ENCODE results near the gene ANKRD33B. TPM values are rescaled to one million over a fixed set of nuclear protein-coding genes. Genes with fewer than 3 reads are reported as not detected.

ANKRD33B gene
- total and polyA plus RNA-seq, 2 of the 8 experiments (the other 6 are each of a cell fraction or from before 2014, with no cell fraction given) = 6.9 to 20.6 TPM

GRCh38 chr5:10699987-10700386 lies 136.1 kb downstream of the ANKRD33B start:
- TF ChIP-seq KDM4A (IDR thresholded peaks at IDR 0.05; ENCODE audit: low read depth, low read length, severe bottlenecking) (no peak), ZNF274 (IDR thresholded peaks at IDR 0.05; ENCODE audit: borderline replicate concordance, extremely low read depth, low read length) (no peak)
- H4K20me1 ChIP-seq (replicated peaks in 1 of 2; ENCODE audit: control insufficient read depth in 1 of 2, insufficient read depth in 2 of 2, low read length in 2 of 2) = peaks cover 1 to 2% of the 10 kb centered on the region in 2 experiments
- no peak overlapping the region for H3K4me3 ChIP-seq (ENCODE audit: extremely low read depth in 1 of 4, insufficient read depth in 2 of 4, low read depth in 3 of 4, low read length in 4 of 4)
- no peak overlapping the region for H2AK5ac ChIP-seq (ENCODE audit: low read depth, low read length)
- no peak overlapping the region for H3K23ac ChIP-seq (ENCODE audit: insufficient read length)
- H4K8ac ChIP-seq (ENCODE audit: extremely low read depth, insufficient read depth, low read length) = no peak overlapping the region
- H2BK20ac ChIP-seq (ENCODE audit: low read length) = no peak overlapping the region
- H2BK5ac ChIP-seq (ENCODE audit: low read depth, low read length) = no peak overlapping the region
- H3K14ac ChIP-seq (ENCODE audit: insufficient read length) = no peak overlapping the region
- no peaks in the 10 kb centered on the region for H3K79me2 ChIP-seq (ENCODE audit: control insufficient read depth in 1 of 2, insufficient read depth in 2 of 2, low read length in 2 of 2)
- H3K4me2 ChIP-seq (ENCODE audit: insufficient read depth in 1 of 2, low read depth in 2 of 2, low read length in 2 of 2) = peak overlapping the region in 1 of 2 experiments; percentile 23; a peak in 1 of 4 replicates
- no peak overlapping the region for H4K5ac ChIP-seq (ENCODE audit: insufficient read length, low read depth, low read length)
- H3K4ac ChIP-seq (replicated peaks; ENCODE audit: insufficient read length, low read depth, low read length) = no peak overlapping the region
- H3K23me2 ChIP-seq (ENCODE audit: low read depth, low read length) = no peaks in the 10 kb centered on the region
- peaks cover 2% of the 10 kb centered on the region; the same call in 1 of the 2 replicates for H3K79me1 ChIP-seq (ENCODE audit: low read depth, low read length)
- no peak overlapping the region for H2AFZ ChIP-seq (ENCODE audit: low read length)
- POLR2A ChIA-PET (ENCODE audit: partially characterized antibody) = interaction anchor here (0.6 to 1.4 kb wide), 2 partner anchors 10 to 165 kb away, joined by 4 to 6 read pairs; no protein-coding TSS in a partner anchor
- no peaks in the 10 kb centered on the region for H3K36me3 ChIP-seq (ENCODE audit: control insufficient read depth in 2 of 4, insufficient read depth in 4 of 4, low read length in 3 of 4)
- 84% methylated on average over 8 of the region's 8 CpGs; no CpG with 5 or more reads in 1 of the 2 experiments for WGBS, 2 experiments (ENCODE audit: extremely low coverage in 1 of 2, insufficient coverage in 1 of 2, insufficient read length in 1 of 2, insufficient replicate concordance in 2 of 2, low coverage in 1 of 2, low lambda C conversion rate in 2 of 2, missing lambda C conversion rate in 1 of 2)
- H2BK12ac ChIP-seq (ENCODE audit: low read depth, low read length) = no peak overlapping the region; the same call in 1 of the 2 replicates
- no peak overlapping the region for H2BK120ac ChIP-seq (replicated peaks; ENCODE audit: low read depth, low read length)
- H3K27me3 ChIP-seq (replicated peaks in 1 of 4; ENCODE audit: control insufficient read depth in 3 of 4, extremely low read depth in 1 of 4, insufficient read depth in 3 of 4, low read length in 3 of 4) = no peaks in the 10 kb centered on the region
- H3K9ac ChIP-seq (replicated peaks in 1 of 4; ENCODE audit: extremely low read depth in 1 of 4, low read depth in 3 of 4, low read length in 3 of 4) = no peak overlapping the region
- H3K56ac ChIP-seq (replicated peaks; ENCODE audit: insufficient read length, low read depth, low read length) = no peak overlapping the region
- DNase-seq (ENCODE audit: low read depth in 1 of 2, low spot score in 2 of 2) (no peak), FAIRE-seq (no peak)
- peaks cover 3 to 13% (median 6%) of the 10 kb centered on the region in 4 experiments for H3K4me1 ChIP-seq (replicated peaks in 1 of 4; ENCODE audit: control insufficient read depth in 3 of 4, insufficient read depth in 4 of 4, low read length in 3 of 4)
- H2BK15ac ChIP-seq (ENCODE audit: low read length) = no peak overlapping the region
- no peak overlapping the region for H4K91ac ChIP-seq (replicated peaks; ENCODE audit: insufficient read length, low read length)
- CTCF ChIA-PET (ENCODE audit: partially characterized antibody) = interaction anchor here (0.6 to 5.6 kb wide), 8 partner anchors 9 to 936 kb away, joined by 3 to 38 read pairs (median 4); no protein-coding TSS in a partner anchor
- no peak overlapping the region for H3K18ac ChIP-seq (ENCODE audit: extremely low read depth, low read length)
- H3K27ac ChIP-seq (ENCODE audit: low read depth, low read length) = no peak overlapping the region
- H3K9me3 ChIP-seq (ENCODE audit: insufficient read depth in 2 of 2, low read depth in 1 of 2, low read length in 1 of 2) = no peaks in the 10 kb centered on the region
